WI38 (cell line): ENCODE data around the gene A3GALT2.

Source experiments
- H3K4me3 ChIP-seq: 2 replicates; pipeline ENCODE4 v1.5.1; 2011; ENCODE audit warnings: low read depth, mild to moderate bottlenecking, control low read depth, low read length
- CTCF ChIP-seq: IDR thresholded peaks from 2 replicates; pipeline ENCODE4 v1.5.1; 2012; ENCODE audit warnings: low read depth, mild to moderate bottlenecking, control low read depth, low read length

A3GALT2 gene

GRCh38 chr1:33327587-33328325, 6.9 kb upstream of the A3GALT2 start:
- no peak overlapping the region for H3K4me3 ChIP-seq
- TF ChIP-seq CTCF: no peak

- no peak overlapping the region for H3K4me3 ChIP-seq
- no peak for TF ChIP-seq CTCF
Observed at GRCh38 chr1:33326785-33327184, 5.9 kb upstream of the A3GALT2 start.

GRCh38 chr1:33324677-33325575, 4.0 kb upstream of the A3GALT2 start:
- no peak for TF ChIP-seq CTCF
- H3K4me3 ChIP-seq: no peak overlapping the region

GRCh38 chr1:33323663-33324477, 3.0 kb upstream of the A3GALT2 start:
- H3K4me3 ChIP-seq: no peak overlapping the region
- TF ChIP-seq CTCF: no peak

GRCh38 chr1:33322870-33323585, 2.1 kb upstream of the A3GALT2 start:
- no peak overlapping the region for H3K4me3 ChIP-seq
- TF ChIP-seq CTCF: no peak

GRCh38 chr1:33322109-33322508, 1.2 kb upstream of the A3GALT2 start:
- no peak overlapping the region for H3K4me3 ChIP-seq
- TF ChIP-seq CTCF: no peak
